Hematopoietic multipotent progenitor cell treated with erythropoietin and hydrocortisone succinate and interleukin-3 and kit ligand, for 17 days (in vitro differentiated cells): Measurements from ENCODE around the gene CSNK1A1L.
A peak's percentile ranks its signal among the peaks of the same experiment; 100 is the strongest.

Experiments used
- DNase-seq: peaks from one replicate; pipeline ENCODE4 v3.0.0-alpha.2; 2015; ENCODE audit warnings: low spot score

CSNK1A1L gene

GRCh38 chr13:37105251-37105714 lies at the start of gene CSNK1A1L:
Gene CSNK1A1L, minus strand, starts transcription at chr13:37105664. Its CDS starts 408 bp downstream, at chr13:37105256.
- DNase-seq: no peak

GRCh38 chr13:37149380-37149779 lies 43.9 kb upstream of the CSNK1A1L start:
- DNase-seq: no peak

- no peak for DNase-seq
Measured at GRCh38 chr13:37148501-37148900, 43.0 kb upstream of the CSNK1A1L start.

- no peak for DNase-seq
Measured at GRCh38 chr13:37144661-37145060, 39.2 kb upstream of the CSNK1A1L start.

GRCh38 chr13:37143911-37144310 lies 38.4 kb upstream of the CSNK1A1L start:
- no peak for DNase-seq

GRCh38 chr13:37142877-37143276 lies 37.4 kb upstream of the CSNK1A1L start:
- no peak for DNase-seq

- DNase-seq: no peak
Measured at GRCh38 chr13:37141011-37141410, 35.5 kb upstream of the CSNK1A1L start.

- no peak for DNase-seq
Measured at GRCh38 chr13:37139356-37139755, 33.9 kb upstream of the CSNK1A1L start.

GRCh38 chr13:37138926-37139325 lies 33.5 kb upstream of the CSNK1A1L start:
- DNase-seq: no peak

GRCh38 chr13:37138169-37138568 lies 32.7 kb upstream of the CSNK1A1L start:
- DNase-seq: no peak

- no peak for DNase-seq
Measured at GRCh38 chr13:37136633-37137032, 31.2 kb upstream of the CSNK1A1L start.

- no peak for DNase-seq
Measured at GRCh38 chr13:37136187-37136586, 30.7 kb upstream of the CSNK1A1L start.

GRCh38 chr13:37134411-37135041 lies 29.1 kb upstream of the CSNK1A1L start:
- DNase-seq: no peak

GRCh38 chr13:37132211-37132610 lies 26.7 kb upstream of the CSNK1A1L start:
- no peak for DNase-seq

GRCh38 chr13:37131092-37131491 lies 25.6 kb upstream of the CSNK1A1L start:
- no peak for DNase-seq

GRCh38 chr13:37129866-37130265 lies 24.4 kb upstream of the CSNK1A1L start:
- DNase-seq: no peak

- no peak for DNase-seq
Measured at GRCh38 chr13:37127691-37128241, 22.3 kb upstream of the CSNK1A1L start.

GRCh38 chr13:37123337-37123736 lies 17.9 kb upstream of the CSNK1A1L start:
- no peak for DNase-seq

GRCh38 chr13:37118016-37118415 lies 12.6 kb upstream of the CSNK1A1L start:
- DNase-seq: peak; percentile 29

- DNase-seq: no peak
Measured at GRCh38 chr13:37114250-37114649, 8.8 kb upstream of the CSNK1A1L start.

GRCh38 chr13:37113534-37113933 lies 8.1 kb upstream of the CSNK1A1L start:
- DNase-seq: no peak

GRCh38 chr13:37109051-37109678 lies 3.7 kb upstream of the CSNK1A1L start:
- DNase-seq: no peak

GRCh38 chr13:37107868-37108267 lies 2.4 kb upstream of the CSNK1A1L start:
- no peak for DNase-seq

- no peak for DNase-seq
Measured at GRCh38 chr13:37107456-37107855, 2.0 kb upstream of the CSNK1A1L start.
